Activated T-helper 17 cell treated with anti-CD3 and anti-CD28 coated beads, Interleukin-2, amount 50 U/mL, for 72 hours (primary cell): Measurements from ENCODE around the gene RASA3. TPM values are rescaled to one million over a fixed set of nuclear protein-coding genes. Genes with fewer than 3 reads are reported as not detected.

ENCODE experiments used
- ATAC-seq: fragments of 150-1000 bp; cut with Tn5 transposase; replicated peaks from 2 replicates; pipeline ENCODE4 v1.10.0; 2021; ENCODE audit warnings: mild to moderate bottlenecking, moderate library complexity
- H3K27ac Mint-ChIP-seq: one replicate; pipeline ENCODE4 v1.8.0; 2022; ENCODE audit warnings: mixed read lengths
- H3K27me3 Mint-ChIP-seq: one replicate; pipeline ENCODE4 v1.8.0; 2022; ENCODE audit warnings: mixed read lengths
- H3K36me3 Mint-ChIP-seq: one replicate; pipeline ENCODE4 v1.8.0; 2022; ENCODE audit warnings: low read depth, mild to moderate bottlenecking, mixed read lengths
- H3K4me1 Mint-ChIP-seq: one replicate; pipeline ENCODE4 v1.8.0; 2022; ENCODE audit warnings: mixed read lengths
- H3K4me3 Mint-ChIP-seq: one replicate; pipeline ENCODE4 v1.8.0; 2022; ENCODE audit warnings: mild to moderate bottlenecking, mixed read lengths
- H3K9me3 Mint-ChIP-seq: one replicate; pipeline ENCODE4 v1.8.0; 2022; ENCODE audit warnings: mixed read lengths
- total RNA-seq, 2 donors: library from RNA; stranded (reverse); gene quantifications; one replicate each; pipeline ENCODE4 v1.2.3, GENCODE V29; 2022

RASA3 gene
- total RNA-seq, 2 donors from 2014 or later, result 18.4 to 62.5 TPM

DNA sequence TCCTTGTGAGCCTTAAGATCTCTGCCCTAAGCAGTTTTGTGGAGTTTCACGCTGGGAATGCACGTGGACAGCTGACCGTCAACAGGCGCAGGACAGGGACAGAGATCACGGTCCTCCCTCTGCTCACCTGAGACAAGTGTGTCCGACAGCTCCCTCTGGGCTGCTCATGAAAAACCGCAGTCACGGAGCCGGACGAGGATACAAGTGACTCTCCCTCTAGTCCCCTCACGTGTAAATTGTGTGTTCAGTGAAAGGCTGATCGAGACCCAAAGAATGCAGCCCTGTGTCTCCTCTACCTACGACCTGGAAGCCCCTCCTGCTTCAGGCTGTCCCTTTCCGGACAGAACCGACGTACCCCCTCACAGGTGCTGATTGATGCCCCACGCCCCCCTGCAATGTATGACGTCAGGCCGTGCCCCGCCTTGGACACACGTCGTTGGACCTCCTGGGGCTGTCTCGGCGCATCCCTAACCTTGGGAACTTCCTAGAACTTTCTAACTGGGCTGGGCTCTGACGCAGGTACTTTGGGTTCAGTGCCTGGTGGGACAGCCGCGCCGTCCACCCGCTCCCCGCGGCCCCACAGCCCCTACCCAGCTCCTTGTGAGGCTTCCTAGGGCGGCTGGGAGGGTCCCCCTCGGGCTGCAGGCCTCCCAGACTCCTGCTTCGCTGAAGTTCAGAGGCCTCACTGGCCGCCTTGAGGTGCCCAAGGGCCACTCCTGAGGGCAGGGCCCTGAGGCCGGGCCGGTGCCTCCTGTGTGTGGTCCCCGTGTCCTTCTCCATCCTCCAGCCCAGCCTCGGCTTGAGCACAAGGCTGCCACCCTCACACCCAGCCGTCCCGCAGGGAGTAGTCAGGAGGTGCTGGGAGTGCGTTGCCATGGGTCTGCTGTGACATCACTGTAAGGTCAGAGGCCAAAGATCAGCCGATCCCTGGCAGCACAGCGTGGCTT lies 158.9 kb downstream of the RASA3 start, which contains the start of gene C13orf46:
C13orf46 (minus strand) TSS at position 859 of the 947 bp plus-strand sequence; CDS start at position 780, 79 bp downstream.
- H3K36me3 Mint-ChIP-seq, result peaks cover 45% of the 10 kb centered on the region
- H3K27ac Mint-ChIP-seq, result no peak within 1 kb of the TSS
- no peak for ATAC-seq
- no peak within 1 kb of the TSS for H3K4me3 Mint-ChIP-seq
- H3K4me1 Mint-ChIP-seq, result no peaks in the 10 kb centered on the region
- no peaks in the 10 kb centered on the region for H3K27me3 Mint-ChIP-seq
- H3K9me3 Mint-ChIP-seq, result no peaks in the 10 kb centered on the region

DNA sequence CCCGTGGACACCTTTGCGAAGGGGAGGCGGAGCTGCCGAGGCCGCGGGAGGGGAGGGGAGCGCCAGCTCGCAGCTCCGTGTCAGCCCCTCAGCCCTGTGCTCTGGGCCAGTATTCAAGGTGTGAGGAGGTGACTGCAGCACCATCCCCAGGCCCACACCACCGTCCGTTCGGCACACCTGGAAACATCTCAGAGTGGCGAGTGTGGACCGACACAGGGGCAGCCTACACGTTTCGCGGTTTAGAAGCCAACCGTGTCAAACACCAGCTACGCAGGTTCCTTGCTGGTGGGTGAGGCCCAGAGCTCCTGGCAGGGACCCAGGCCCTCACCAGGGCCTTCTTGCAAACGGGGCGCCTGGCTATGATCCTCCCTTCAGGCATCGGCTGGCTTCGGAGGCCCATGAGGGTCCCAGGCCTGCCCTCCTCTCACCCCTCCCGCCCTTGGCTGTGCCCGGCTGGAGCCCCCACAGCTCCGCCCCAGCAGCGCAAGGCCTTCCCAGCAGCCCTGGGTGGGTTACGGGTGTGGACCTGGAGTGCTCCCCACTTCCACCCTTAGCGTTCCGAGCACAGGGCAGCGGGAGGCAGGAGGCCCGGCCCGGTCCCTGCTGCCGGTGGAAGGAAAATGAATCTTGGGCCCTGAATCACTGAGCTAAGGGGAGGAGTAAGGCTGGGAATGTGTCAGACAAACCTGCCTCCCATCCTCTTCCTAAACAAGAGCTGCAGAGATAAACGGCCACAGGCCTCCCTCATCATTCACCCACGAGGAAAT lies 159.8 kb downstream of the RASA3 start:
- H3K27me3 Mint-ChIP-seq, result no peaks in the 10 kb centered on the region
- no peak for ATAC-seq
- peaks cover 36% of the 10 kb centered on the region for H3K36me3 Mint-ChIP-seq
- H3K4me1 Mint-ChIP-seq, result no peaks in the 10 kb centered on the region
- no peak overlapping the region for H3K4me3 Mint-ChIP-seq
- H3K9me3 Mint-ChIP-seq, result no peaks in the 10 kb centered on the region
- no peak overlapping the region for H3K27ac Mint-ChIP-seq

DNA sequence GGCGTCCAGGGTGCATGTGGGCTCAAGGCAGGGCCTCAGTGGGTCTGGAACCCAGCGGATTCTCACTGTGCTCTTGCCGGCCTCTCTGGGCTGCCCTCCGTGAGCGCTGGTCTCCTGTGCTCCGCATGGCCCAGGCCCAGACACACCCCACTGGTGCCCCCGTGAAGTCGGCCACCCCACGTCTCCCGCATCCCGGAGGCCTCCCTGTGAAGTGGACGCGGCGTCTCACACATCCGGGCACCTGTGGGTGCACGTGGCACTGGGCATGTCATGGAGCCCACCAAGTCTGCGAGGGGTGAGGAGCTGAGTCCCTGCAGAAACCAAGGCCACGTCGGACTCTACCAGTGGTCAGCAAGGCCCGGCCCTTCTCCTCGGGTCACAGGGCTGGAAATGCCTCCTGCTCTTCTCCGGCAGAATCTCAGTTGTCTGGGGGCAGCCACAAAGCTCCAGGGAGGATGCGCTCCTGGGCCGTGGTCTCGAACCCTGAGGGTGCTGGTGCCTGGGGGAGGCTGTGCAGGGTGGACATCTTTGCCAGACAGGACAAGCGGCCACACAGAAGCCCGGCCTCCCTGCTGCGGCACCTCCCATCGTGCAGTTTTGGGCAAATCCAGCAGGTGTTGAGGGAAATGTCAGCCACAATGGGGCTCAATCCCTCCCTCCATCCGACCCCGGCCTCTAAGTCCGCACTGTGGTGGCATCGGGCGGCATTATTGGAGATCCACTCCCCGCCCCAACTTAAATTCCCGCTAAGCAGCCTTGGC lies 160.8 kb downstream of the RASA3 start:
- H3K4me3 Mint-ChIP-seq, result no peak overlapping the region
- no peak overlapping the region for H3K27ac Mint-ChIP-seq
- H3K36me3 Mint-ChIP-seq, result peaks cover 26% of the 10 kb centered on the region
- H3K4me1 Mint-ChIP-seq, result no peaks in the 10 kb centered on the region
- ATAC-seq, result no peak
- no peaks in the 10 kb centered on the region for H3K27me3 Mint-ChIP-seq
- H3K9me3 Mint-ChIP-seq, result no peaks in the 10 kb centered on the region

DNA sequence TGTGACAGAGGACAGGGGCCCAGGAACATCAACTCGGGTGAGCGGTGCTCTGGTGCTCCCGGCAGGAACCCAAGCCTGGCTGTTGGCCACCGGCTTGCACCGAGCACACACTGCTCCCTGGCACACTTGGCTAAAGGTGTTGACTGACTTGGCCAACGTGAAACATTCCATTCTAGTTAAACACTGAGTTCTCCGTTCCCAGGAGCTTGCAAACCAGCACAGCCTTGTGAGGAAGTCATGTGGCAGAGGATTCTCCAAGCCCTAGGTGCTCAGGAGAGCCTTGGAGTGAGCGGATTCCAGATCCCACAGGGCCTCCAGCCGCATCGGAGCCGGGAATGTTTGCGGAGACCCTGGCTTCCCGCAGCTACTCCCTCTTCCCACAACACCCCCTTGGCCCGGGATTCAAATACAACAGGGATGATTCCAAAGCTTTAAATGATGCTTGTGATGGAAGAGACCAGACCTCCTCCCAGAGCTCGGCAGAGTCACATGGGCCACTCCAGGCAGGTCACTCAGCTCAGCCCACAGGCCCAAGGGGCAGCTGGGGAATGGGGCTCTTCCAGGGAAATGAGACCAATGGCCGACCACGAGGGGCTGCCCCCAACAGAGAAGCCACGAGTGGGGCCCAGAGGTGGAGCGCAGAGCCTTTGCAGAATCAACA lies 161.5 kb downstream of the RASA3 start:
- no peak for ATAC-seq
- Mint-ChIP-seq H3K27ac (no peak overlapping the region), H3K27me3 (no peaks in the 10 kb centered on the region), H3K4me1 (no peaks in the 10 kb centered on the region), H3K9me3 (no peaks in the 10 kb centered on the region), H3K36me3 (peaks cover 20% of the 10 kb centered on the region), H3K4me3 (no peak overlapping the region)

DNA sequence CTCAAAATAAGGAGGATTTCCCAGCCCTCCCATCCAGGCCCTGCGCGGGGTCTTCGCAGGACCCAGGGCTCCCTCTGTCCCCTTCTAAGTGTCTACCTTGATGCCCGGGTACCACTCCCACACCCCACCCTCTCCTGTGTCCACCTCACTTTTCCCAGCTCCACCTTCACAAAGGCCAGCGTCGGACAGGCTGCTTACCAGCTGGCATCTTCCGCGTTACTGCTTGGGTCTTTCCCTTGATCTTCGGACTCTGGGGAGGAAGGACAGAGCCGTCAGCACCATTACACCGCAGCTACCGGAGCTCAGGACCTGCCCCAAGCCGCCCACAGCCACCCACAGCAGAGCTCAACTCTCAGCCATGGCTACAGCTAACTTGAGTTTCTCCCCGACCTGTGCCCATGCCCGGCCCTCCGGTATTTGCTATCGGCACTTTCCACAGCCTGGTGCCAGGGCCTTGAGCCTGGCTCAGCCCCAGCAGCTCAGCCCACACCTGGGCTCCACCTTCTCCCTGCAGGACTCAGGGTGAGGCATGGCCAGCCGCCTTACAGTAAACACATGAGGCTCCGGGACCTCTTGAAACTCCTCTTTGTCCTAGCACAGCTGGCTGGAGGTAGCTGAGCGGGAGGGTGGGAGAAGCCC lies 162.3 kb downstream of the RASA3 start:
- Mint-ChIP-seq H3K36me3 (peaks cover 13% of the 10 kb centered on the region), H3K4me1 (no peaks in the 10 kb centered on the region), H3K9me3 (no peaks in the 10 kb centered on the region), H3K4me3 (no peak overlapping the region), H3K27ac (no peak overlapping the region), H3K27me3 (no peaks in the 10 kb centered on the region)
- ATAC-seq, result no peak

DNA sequence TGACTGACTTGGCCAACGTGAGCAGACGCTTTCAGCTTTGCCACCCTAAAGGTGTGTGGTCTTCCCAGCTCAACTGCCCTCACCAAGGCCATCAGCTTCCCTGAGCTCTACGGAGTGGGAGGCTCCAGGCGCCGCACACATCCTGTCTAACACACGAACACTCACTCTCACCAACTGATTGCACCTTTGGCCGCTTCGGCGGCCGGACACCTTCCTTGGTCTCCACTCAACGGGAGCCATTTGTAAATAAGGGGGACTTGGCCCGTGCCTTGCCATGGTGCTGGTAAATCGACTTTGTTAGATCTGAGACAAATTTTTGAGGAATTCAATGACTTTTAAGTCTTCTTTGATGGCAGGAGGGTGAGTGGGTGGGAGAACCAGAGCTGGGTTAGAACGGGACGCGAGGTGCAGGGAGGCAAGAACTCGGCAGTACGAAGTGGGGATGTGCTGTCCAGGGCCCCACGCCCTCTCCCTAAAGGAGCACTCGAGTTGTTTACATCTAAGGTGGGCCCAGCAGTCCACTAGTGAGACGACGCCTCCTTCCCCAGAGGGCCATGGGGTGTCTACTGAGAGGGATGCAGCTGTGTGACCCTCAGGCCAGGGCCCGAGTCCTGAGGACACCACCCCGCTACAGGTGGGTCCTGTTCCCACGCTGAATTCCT lies 163.0 kb downstream of the RASA3 start:
- no peaks in the 10 kb centered on the region for H3K9me3 Mint-ChIP-seq
- H3K4me1 Mint-ChIP-seq, result no peaks in the 10 kb centered on the region
- no peak overlapping the region for H3K27ac Mint-ChIP-seq
- peaks cover 13% of the 10 kb centered on the region for H3K36me3 Mint-ChIP-seq
- no peak for ATAC-seq
- no peaks in the 10 kb centered on the region for H3K27me3 Mint-ChIP-seq
- no peak overlapping the region for H3K4me3 Mint-ChIP-seq

DNA sequence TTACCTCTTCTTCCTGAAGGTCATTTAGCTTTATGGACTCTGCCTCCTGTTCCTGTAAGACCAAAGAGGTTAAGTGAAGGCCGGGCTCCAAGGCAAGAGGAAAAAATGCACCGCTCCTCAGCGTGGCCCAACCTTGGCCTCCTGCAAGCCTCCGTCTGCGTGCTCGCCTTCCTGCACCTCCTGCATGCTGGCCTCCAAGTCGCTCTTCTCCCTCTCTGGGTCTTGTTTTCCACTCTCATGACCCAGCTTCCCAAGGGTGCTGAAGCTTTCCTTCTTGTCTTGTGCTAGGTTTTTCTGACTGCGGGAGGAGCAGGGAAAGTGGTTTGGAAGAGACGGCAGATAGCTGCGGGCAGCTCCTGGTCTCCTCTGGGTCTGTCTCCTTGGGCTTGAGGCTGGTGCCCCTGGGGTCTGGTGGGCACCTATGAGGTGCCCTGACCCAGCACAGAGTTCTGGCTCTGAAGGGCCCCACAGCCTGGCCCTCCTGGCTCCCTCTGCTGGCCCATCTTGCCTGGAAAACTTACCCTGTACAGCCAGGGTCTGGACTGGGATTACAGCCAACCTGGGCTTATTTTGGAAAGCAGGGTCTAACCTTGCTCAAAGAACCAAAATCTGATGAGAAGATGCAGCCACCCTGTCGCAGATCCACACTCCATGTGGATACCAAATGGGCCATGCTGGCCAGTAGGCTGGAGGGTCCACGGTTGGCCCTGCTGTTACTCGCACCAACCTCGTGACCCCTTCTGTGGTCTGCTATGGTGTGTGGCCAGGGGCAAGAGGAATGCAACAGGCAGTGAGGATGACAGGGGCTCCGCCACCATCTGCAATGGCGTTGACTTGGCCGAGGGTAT lies 163.7 kb downstream of the RASA3 start:
- H3K4me3 Mint-ChIP-seq, result no peak overlapping the region
- no peak for ATAC-seq
- no peak overlapping the region for H3K27ac Mint-ChIP-seq
- H3K27me3 Mint-ChIP-seq, result no peaks in the 10 kb centered on the region
- H3K4me1 Mint-ChIP-seq, result no peaks in the 10 kb centered on the region
- no peaks in the 10 kb centered on the region for H3K9me3 Mint-ChIP-seq
- H3K36me3 Mint-ChIP-seq, result peaks cover 13% of the 10 kb centered on the region

DNA sequence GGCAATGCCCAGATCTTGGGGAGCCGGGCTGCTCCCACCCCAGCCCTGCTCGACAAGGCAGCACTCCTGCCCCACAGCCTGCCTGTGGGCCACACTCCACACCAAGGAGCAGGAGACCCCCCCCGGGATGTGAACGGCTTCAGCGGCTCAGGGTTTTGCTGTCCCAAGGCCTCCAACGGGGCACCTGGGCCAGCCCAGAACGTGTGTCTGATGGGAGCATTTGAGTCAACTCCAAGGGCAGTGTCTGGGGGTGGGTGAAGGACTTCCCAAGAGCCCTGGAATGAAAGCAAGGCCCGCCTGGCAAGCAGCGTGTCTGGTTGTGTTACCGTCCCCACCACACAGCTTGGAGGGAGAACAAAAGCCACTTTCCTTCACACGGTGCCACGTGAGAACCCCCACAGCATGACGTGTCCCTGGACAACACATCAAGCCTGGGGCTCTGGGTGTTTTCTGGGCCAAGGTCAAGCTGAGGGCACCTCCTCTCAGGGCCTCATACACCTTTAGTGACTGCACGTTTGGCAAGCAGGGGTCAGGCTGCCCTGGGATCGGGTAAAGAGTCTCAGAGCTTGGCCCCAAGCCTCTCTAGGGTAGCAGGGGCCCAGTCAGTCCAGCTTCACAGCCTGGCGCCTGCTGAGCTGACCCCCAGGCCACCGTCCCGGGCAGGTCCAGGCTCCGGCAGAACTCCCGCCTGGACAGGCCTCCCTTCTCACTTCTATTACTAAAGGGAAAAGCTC lies 164.5 kb downstream of the RASA3 start:
- ATAC-seq, result no peak
- no peaks in the 10 kb centered on the region for H3K9me3 Mint-ChIP-seq
- H3K27ac Mint-ChIP-seq, result no peak overlapping the region
- H3K4me1 Mint-ChIP-seq, result no peaks in the 10 kb centered on the region
- H3K27me3 Mint-ChIP-seq, result no peaks in the 10 kb centered on the region
- H3K36me3 Mint-ChIP-seq, result peaks cover 8% of the 10 kb centered on the region
- H3K4me3 Mint-ChIP-seq, result no peak overlapping the region

DNA sequence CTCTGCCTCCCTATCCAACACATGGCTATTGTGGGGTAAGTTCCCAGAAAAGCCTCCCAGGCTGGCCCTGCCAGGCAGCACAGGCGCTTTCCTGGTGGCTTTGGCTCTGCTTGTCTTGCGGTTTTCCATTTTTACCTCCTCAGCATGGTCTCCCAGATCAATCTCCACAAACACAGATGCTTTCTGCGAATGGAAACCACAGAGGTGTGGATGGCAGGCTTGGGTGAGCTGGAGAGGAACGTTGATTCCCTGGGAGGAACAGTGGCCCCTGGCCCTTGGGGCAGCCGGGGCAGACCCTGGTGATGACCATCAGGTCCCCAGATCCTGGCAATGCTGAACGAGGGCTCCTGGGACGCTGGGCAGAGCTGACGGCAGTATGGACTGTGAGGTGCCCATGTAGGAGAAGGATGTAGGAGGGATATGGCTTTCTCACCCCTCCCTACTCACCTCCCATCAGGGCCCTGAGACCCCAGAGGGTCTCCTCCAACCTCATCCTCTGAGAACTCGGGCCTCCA lies 165.2 kb downstream of the RASA3 start:
- Mint-ChIP-seq H3K9me3 (no peaks in the 10 kb centered on the region), H3K27ac (no peak overlapping the region), H3K4me3 (no peak overlapping the region), H3K27me3 (no peaks in the 10 kb centered on the region), H3K36me3 (peaks cover 8% of the 10 kb centered on the region), H3K4me1 (no peaks in the 10 kb centered on the region)
- no peak for ATAC-seq

DNA sequence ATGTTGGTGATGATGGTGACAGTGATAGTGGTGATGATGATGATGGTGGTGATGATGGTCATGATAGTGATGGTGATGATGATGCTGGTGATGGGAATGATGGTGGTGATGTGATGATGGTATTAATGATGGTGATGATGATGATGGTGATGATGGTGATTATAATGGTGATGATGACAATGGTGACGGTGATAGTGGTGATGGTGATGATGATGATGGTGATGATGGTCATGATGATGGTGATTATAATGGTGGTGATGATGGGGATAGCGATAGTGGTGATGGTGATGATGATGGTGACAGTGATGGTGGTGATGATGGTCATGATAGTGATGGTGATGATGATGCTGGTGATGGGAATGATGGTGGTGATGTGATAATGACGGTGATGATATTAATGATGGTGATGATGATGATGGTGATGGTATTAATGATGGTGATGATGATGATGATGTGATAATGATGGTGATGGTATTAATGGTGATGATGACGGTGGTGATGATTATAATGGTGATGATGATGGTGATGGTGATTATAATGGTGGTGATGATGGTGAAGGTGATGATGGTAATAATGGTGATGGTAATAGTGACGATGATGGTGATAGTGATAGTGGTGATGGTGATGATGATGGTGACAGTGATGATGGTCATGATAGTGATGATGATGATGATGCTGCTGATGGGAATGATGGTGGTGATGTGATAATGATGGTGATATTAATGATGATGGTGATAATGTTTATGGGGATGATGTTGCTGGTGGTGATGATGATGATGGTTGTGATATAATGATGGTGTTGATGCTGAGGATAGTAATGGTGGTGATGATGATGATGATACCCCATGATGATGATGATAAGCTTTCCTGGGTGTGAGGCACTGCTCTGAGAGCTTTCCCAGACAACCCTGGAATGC lies 166.2 kb downstream of the RASA3 start:
- H3K36me3 Mint-ChIP-seq, result peaks cover 8% of the 10 kb centered on the region
- H3K27me3 Mint-ChIP-seq, result no peaks in the 10 kb centered on the region
- no peaks in the 10 kb centered on the region for H3K9me3 Mint-ChIP-seq
- H3K4me1 Mint-ChIP-seq, result peaks cover 4% of the 10 kb centered on the region
- no peak overlapping the region for H3K27ac Mint-ChIP-seq
- ATAC-seq, result no peak
- H3K4me3 Mint-ChIP-seq, result no peak overlapping the region

DNA sequence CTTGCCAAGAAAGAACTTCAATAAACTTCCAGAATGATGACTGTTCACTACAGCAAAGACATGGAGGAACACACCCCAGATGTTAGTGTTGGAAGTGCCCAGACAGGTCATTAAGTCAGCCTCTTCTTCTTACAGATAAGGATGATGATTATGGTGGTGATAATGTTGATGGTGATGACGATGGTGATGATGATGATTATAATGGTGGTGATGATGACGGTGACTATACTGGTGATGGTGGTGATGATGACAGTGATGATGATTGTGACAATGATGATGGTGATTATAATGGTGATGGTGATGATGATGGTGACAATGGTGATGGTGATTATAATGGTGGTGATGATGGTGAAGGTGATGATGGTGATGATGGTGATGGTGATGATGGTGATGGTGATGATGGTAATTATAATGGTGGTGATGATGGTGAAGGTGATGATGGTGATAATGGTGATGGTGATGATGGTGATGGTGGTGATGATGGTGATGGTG lies 167.0 kb downstream of the RASA3 start:
- Mint-ChIP-seq H3K27ac (no peak overlapping the region), H3K9me3 (peaks cover 2% of the 10 kb centered on the region), H3K4me3 (no peak overlapping the region), H3K36me3 (peaks cover 7% of the 10 kb centered on the region), H3K4me1 (peaks cover 4% of the 10 kb centered on the region), H3K27me3 (no peaks in the 10 kb centered on the region)
- ATAC-seq, result no peak
